Neural progenitor cell (in vitro differentiated cells): Measurements from ENCODE around the gene GRB7. TPM values are rescaled to one million over a fixed set of nuclear protein-coding genes. Genes with fewer than 3 reads are reported as not detected.

Experiments used
- DNase-seq: peaks from one replicate; pipeline ENCODE4 v3.0.0-alpha.2; 2016; ENCODE audit warnings: low spot score
- H2AFZ ChIP-seq: fragments of 200-600 bp; sonication (generic); replicated peaks from 2 replicates; pipeline ENCODE4 v1.6.1; 2016; ENCODE audit warnings: antibody characterized with exemption
- H3F3A ChIP-seq: fragments of 200-600 bp; sonication (generic); 2 replicates; pipeline ENCODE4 v1.6.1; 2016; ENCODE audit warnings: antibody characterized with exemption, low read depth
- H3K27ac ChIP-seq: fragments of 200-600 bp; sonication (generic); 2 replicates; pipeline ENCODE4 v1.5.1; 2016; ENCODE audit warnings: mild to moderate bottlenecking
- H3K27me3 ChIP-seq: fragments of 200-600 bp; sonication (generic); 2 replicates; pipeline ENCODE4 v1.6.1; 2016; ENCODE audit warnings: mild to moderate bottlenecking, moderate library complexity
- H3K36me3 ChIP-seq: fragments of 200-600 bp; sonication (generic); 2 replicates; pipeline ENCODE4 v1.5.1; 2016
- H3K4me1 ChIP-seq: fragments of 200-600 bp; sonication (generic); 2 replicates; pipeline ENCODE4 v1.6.1; 2016; ENCODE audit warnings: mixed run types
- H3K4me2 ChIP-seq: fragments of 200-600 bp; sonication (generic); 2 replicates; pipeline ENCODE4 v1.6.1; 2016
- H3K4me3 ChIP-seq: fragments of 200-600 bp; sonication (generic); 2 replicates; pipeline ENCODE4 v1.5.1; 2016
- H3K79me2 ChIP-seq: fragments of 200-600 bp; sonication (generic); 2 replicates; pipeline ENCODE4 v1.6.1; 2016; ENCODE audit warnings: low read depth
- H3K9ac ChIP-seq: fragments of 200-600 bp; sonication (generic); 2 replicates; pipeline ENCODE4 v1.6.1; 2016
- H3K9me3 ChIP-seq: fragments of 200-600 bp; sonication (generic); 2 replicates; pipeline ENCODE4 v1.5.1; 2016; ENCODE audit warnings: low read depth
- H4K20me1 ChIP-seq: fragments of 200-600 bp; sonication (generic); 2 replicates; pipeline ENCODE4 v1.6.1; 2016; ENCODE audit warnings: low read depth
- H3K27ac Mint-ChIP-seq: 3 replicates; pipeline ENCODE4 v1.8.0; 2021; ENCODE audit warnings: mixed read lengths
- H3K27me3 Mint-ChIP-seq: 2 replicates; pipeline ENCODE4 v1.8.0; 2022; ENCODE audit warnings: low read depth, mild to moderate bottlenecking, inconsistent platforms, moderate library complexity, mixed read lengths; ENCODE audit not compliant: insufficient read depth
- H3K36me3 Mint-ChIP-seq: 3 replicates; pipeline ENCODE4 v1.8.0; 2021; ENCODE audit warnings: mixed read lengths
- H3K4me1 Mint-ChIP-seq: 3 replicates; pipeline ENCODE4 v1.8.0; 2021; ENCODE audit warnings: mixed read lengths
- H3K4me3 Mint-ChIP-seq: 3 replicates; pipeline ENCODE4 v1.8.0; 2021; ENCODE audit warnings: mild to moderate bottlenecking, moderate library complexity, mixed read lengths
- H3K9me3 Mint-ChIP-seq: 3 replicates; pipeline ENCODE4 v1.8.0; 2020; ENCODE audit warnings: mixed read lengths
- EZH2 ChIP-seq: fragments of 200-600 bp; sonication (generic); IDR thresholded peaks from 2 replicates; pipeline ENCODE4 v1.6.1; 2017; ENCODE audit warnings: antibody characterized with exemption, mild to moderate bottlenecking, moderate library complexity
- EZH2phosphoT487 ChIP-seq: fragments of 200-600 bp; sonication (generic); IDR thresholded peaks from 2 replicates; pipeline ENCODE4 v1.6.1; 2017; ENCODE audit warnings: antibody characterized with exemption
- total RNA-seq: library from RNA; depleted of rRNA; stranded (reverse); fragments of >200 nt; gene quantifications from 2 replicates; pipeline ENCODE4 v1.2.3, GENCODE V29; 2015; ENCODE audit warnings: low replicate concordance
- TF ChIP-seq, protein P1 (sequence below): fragments of 200-600 bp; sonication (generic); IDR thresholded peaks from 2 replicates; pipeline ENCODE4 v1.5.1; 2017; ENCODE audit warnings: antibody characterized with exemption, mild to moderate bottlenecking

GRB7 gene
- total RNA-seq, 1 donor from 2014 or later = 6.0 TPM

DNA sequence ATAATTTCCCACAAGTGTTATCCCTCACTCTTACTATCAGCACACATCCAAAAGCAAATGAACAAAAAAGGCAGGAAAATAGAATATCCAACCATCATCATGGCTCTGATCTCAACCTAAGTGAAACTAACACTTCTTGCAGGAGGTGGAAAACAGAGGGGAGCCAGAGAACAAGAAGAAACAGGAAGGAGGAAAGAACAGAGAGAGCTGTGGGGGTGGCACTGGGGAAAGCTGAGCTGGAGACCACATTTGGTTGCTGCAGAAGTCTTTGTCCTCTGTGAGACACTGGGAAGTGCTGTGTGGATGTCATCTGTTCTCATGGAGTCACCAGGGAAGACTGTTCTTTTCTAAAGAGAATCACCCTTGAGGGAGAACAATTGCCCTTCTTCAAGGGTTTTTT lies 34.7 kb downstream of the GRB7 start:
- H4K20me1 ChIP-seq = no peaks in the 10 kb centered on the region
- no peak for DNase-seq
- H3K27me3 Mint-ChIP-seq = peaks cover 2% of the 10 kb centered on the region

DNA sequence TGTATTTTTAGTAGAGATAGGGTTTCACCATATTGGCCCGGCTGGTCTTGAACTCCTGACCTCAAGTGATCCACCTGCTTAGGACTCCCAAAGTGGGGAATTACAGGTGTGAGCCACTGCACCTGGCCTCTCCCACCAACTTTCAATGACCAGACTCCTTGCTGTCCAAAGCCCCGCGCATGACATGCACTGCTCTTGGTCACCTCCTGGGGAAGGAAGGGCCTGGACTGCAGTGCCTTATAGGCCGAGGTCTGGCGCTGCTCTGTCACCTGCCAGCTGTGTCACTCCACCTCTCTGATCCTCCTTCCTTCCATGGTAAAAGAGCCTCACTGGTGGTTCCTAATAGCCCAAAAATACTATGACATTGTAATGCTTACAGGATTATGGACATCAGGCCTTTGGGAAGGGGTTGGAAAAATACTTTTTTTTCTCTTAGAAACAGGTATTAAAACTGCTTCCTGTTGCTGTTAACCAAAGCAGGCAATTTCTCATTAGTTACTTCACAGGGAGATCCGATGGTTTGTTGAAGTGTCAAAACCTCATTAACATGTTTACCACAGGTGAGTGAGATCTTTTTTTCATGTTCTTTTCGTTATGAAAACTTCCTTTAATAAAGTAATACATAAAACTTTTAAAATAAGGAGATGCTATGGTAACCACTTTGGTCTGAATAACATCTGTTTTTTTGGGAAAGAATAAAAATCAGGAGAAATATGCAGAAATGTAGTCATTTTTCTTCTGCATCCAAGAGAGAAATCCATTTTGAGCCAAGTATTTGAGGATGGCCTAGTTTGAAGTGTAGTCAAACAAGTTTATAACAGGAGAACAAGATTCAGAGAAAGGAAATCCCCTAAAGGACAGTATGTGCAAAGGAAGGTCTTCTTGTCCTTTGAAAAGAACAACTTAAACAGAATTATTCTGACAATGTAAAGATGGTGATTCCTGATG lies 35.5 kb downstream of the GRB7 start:
- no peaks in the 10 kb centered on the region for H4K20me1 ChIP-seq
- Mint-ChIP-seq H3K4me1 (peaks cover 3% of the 10 kb centered on the region), H3K27me3 (peaks cover 2% of the 10 kb centered on the region), H3K27ac (no peak overlapping the region), H3K36me3 (no peaks in the 10 kb centered on the region), H3K9me3 (no peaks in the 10 kb centered on the region), H3K4me3 (no peak overlapping the region)
- TF ChIP-seq, protein P1, sequence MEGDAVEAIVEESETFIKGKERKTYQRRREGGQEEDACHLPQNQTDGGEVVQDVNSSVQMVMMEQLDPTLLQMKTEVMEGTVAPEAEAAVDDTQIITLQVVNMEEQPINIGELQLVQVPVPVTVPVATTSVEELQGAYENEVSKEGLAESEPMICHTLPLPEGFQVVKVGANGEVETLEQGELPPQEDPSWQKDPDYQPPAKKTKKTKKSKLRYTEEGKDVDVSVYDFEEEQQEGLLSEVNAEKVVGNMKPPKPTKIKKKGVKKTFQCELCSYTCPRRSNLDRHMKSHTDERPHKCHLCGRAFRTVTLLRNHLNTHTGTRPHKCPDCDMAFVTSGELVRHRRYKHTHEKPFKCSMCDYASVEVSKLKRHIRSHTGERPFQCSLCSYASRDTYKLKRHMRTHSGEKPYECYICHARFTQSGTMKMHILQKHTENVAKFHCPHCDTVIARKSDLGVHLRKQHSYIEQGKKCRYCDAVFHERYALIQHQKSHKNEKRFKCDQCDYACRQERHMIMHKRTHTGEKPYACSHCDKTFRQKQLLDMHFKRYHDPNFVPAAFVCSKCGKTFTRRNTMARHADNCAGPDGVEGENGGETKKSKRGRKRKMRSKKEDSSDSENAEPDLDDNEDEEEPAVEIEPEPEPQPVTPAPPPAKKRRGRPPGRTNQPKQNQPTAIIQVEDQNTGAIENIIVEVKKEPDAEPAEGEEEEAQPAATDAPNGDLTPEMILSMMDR = no peak
- H2AFZ ChIP-seq = no peak overlapping the region
- no peak overlapping the region for H3K4me3 ChIP-seq
- no peaks in the 10 kb centered on the region for H3K27me3 ChIP-seq
- no peaks in the 10 kb centered on the region for H3K9me3 ChIP-seq
- DNase-seq = no peak
- H3K36me3 ChIP-seq = no peaks in the 10 kb centered on the region
- H3K27ac ChIP-seq = no peak overlapping the region
- no peaks in the 10 kb centered on the region for H3F3A ChIP-seq
- no peak overlapping the region for H3K9ac ChIP-seq
- H3K4me2 ChIP-seq = no peak overlapping the region
- H3K79me2 ChIP-seq = no peaks in the 10 kb centered on the region
- no peaks in the 10 kb centered on the region for H3K4me1 ChIP-seq

More for the DNA sequence above, 34.7 kb downstream of the GRB7 start:
- H3F3A ChIP-seq = no peaks in the 10 kb centered on the region
- H3K4me3 ChIP-seq = no peak overlapping the region
- no peak overlapping the region for H3K4me2 ChIP-seq
- no peak overlapping the region for H3K27ac Mint-ChIP-seq
- peak overlapping the region; percentile 60 for H2AFZ ChIP-seq
- TF ChIP-seq, protein P1 = no peak
- TF ChIP-seq EZH2phosphoT487 (no peak), EZH2 (no peak)
- no peaks in the 10 kb centered on the region for H3K36me3 Mint-ChIP-seq
- H3K27ac ChIP-seq = no peak overlapping the region
- H3K4me1 ChIP-seq = no peaks in the 10 kb centered on the region
- peaks cover 3% of the 10 kb centered on the region for H3K4me1 Mint-ChIP-seq
- H3K79me2 ChIP-seq = no peaks in the 10 kb centered on the region
- H3K36me3 ChIP-seq = no peaks in the 10 kb centered on the region
- no peaks in the 10 kb centered on the region for H3K9me3 Mint-ChIP-seq
- H3K27me3 ChIP-seq = no peaks in the 10 kb centered on the region
- no peak overlapping the region for H3K4me3 Mint-ChIP-seq
- no peak overlapping the region for H3K9ac ChIP-seq
- no peaks in the 10 kb centered on the region for H3K9me3 ChIP-seq

DNA sequence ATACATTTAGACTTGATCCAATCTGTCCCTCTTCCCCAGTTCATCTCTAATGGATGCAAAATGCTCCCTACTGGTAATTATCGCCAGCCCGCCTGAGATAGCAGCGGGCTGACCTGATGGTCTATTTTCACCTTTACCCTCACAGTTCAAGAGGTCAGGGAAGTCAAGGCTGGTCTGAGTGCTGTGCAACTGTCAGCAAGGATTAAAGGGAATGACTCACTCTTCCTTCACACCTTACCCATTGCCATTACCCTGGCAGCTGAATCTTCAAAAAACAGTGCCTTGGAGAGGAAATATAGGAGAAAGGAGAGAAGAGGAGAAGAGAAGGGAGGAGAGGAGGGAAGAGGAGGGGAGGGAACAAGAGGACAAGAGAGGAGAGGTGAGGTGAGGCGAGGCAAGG lies 36.3 kb downstream of the GRB7 start:
- no peak overlapping the region for H3K27ac Mint-ChIP-seq
- no peak overlapping the region for H2AFZ ChIP-seq
- H3K4me3 ChIP-seq = no peak overlapping the region
- H3K9me3 Mint-ChIP-seq = no peaks in the 10 kb centered on the region
- H3K79me2 ChIP-seq = no peaks in the 10 kb centered on the region
- H4K20me1 ChIP-seq = no peaks in the 10 kb centered on the region
- no peaks in the 10 kb centered on the region for H3K4me1 ChIP-seq
- no peak for DNase-seq
- TF ChIP-seq EZH2phosphoT487 (no peak), EZH2 (no peak)
- TF ChIP-seq, protein P1 = no peak
- H3K27me3 Mint-ChIP-seq = peaks cover 2% of the 10 kb centered on the region
- H3F3A ChIP-seq = no peaks in the 10 kb centered on the region
- H3K36me3 Mint-ChIP-seq = no peaks in the 10 kb centered on the region
- no peaks in the 10 kb centered on the region for H3K9me3 ChIP-seq
- H3K4me1 Mint-ChIP-seq = peaks cover 3% of the 10 kb centered on the region
- H3K36me3 ChIP-seq = no peaks in the 10 kb centered on the region
- H3K27me3 ChIP-seq = no peaks in the 10 kb centered on the region
- H3K9ac ChIP-seq = no peak overlapping the region
- H3K4me3 Mint-ChIP-seq = no peak overlapping the region
- no peak overlapping the region for H3K27ac ChIP-seq
- no peak overlapping the region for H3K4me2 ChIP-seq
